ENCODE data around the gene PCDHGA1.

Gene PCDHGA1

DNA sequence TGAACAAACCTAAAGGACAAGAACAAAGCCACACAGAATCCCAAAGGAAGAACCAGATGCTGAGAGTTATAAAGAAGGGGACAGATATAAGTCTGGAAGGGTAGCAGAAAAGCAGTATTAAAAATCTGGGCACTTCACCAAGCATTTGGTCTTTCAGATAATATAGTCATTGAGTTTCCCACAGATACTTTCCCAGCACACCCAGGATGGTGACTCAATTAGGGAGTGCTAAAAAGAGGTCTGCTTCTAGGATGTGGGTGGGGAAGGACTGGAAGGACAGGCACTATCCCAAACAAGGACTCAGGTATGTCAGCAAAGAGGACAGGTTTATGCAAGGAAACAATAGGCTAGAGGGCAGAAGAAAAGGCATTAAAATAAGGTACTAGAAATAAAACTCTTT, 229.1 kb downstream of the PCDHGA1 start:
- Histone ChIP-seq H3K9ac (ENCODE audit: insufficient read length, low read depth) (no peak overlapping the region), H3K9me3 (ENCODE audit: insufficient read depth, low read length) (peaks cover 7% of the 10 kb centered on the region), H3K36me3 (ENCODE audit: insufficient read depth, insufficient read length, low read length) (peaks cover 48% of the 10 kb centered on the region), H3K27me3 (ENCODE audit: insufficient read depth, insufficient read length) (no peaks in the 10 kb centered on the region), H3K4me3 (ENCODE audit: insufficient read length, low read depth) (no peak overlapping the region), H3K4me1 (ENCODE audit: insufficient read depth, insufficient read length) (no peaks in the 10 kb centered on the region)
- no peak for DNase-seq (ENCODE audit: low read depth, low spot score)
- TF ChIP-seq SUZ12 (IDR thresholded peaks at IDR 0.05; ENCODE audit: extremely low read depth, insufficient read depth, insufficient read length) (no peak), ZNF274 (IDR thresholded peaks at IDR 0.05; ENCODE audit: low read depth, low read length) (no peak), YY1 (IDR thresholded peaks at IDR 0.05; ENCODE audit: insufficient read depth, insufficient read length) (no peak)

DNA sequence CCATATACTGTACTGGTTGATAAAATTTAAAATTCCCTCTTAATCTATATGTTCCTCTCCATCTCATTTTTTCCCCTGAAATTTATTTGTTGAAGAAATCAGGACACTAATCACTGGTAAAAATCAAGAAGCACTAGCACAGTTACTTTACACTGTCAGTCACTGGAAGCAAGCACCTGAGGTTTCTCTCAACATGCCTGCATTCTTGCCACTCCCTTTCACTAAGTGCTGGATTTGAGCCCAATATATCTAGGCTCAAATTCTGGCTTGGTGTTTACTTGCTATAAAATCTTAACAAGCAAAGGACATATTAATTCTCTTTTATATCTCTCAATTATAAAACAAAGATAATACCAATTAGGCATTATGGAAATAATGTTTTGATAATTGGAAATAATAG, 229.8 kb downstream of the PCDHGA1 start:
- H3K4me1 ChIP-seq (ENCODE audit: insufficient read depth, insufficient read length), result no peaks in the 10 kb centered on the region
- H3K36me3 ChIP-seq (ENCODE audit: insufficient read depth, insufficient read length, low read length), result peaks cover 51% of the 10 kb centered on the region
- H3K27me3 ChIP-seq (ENCODE audit: insufficient read depth, insufficient read length), result no peaks in the 10 kb centered on the region
- peaks cover 9% of the 10 kb centered on the region for H3K9me3 ChIP-seq (ENCODE audit: insufficient read depth, low read length)
- H3K4me3 ChIP-seq (ENCODE audit: insufficient read length, low read depth), result no peak overlapping the region
- no peak for TF ChIP-seq SUZ12 (IDR thresholded peaks at IDR 0.05; ENCODE audit: extremely low read depth, insufficient read depth, insufficient read length)
- TF ChIP-seq YY1 (IDR thresholded peaks at IDR 0.05; ENCODE audit: insufficient read depth, insufficient read length), result no peak
- no peak for TF ChIP-seq ZNF274 (IDR thresholded peaks at IDR 0.05; ENCODE audit: low read depth, low read length)
- no peak for DNase-seq (ENCODE audit: low read depth, low spot score)
- H3K9ac ChIP-seq (ENCODE audit: insufficient read length, low read depth), result no peak overlapping the region

- Histone ChIP-seq H3K9ac (ENCODE audit: insufficient read length, low read depth) (no peak overlapping the region), H3K36me3 (ENCODE audit: insufficient read depth, insufficient read length, low read length) (peaks cover 55% of the 10 kb centered on the region), H3K4me3 (ENCODE audit: insufficient read length, low read depth) (no peak overlapping the region), H3K27me3 (ENCODE audit: insufficient read depth, insufficient read length) (no peaks in the 10 kb centered on the region), H3K4me1 (ENCODE audit: insufficient read depth, insufficient read length) (no peaks in the 10 kb centered on the region), H3K9me3 (ENCODE audit: insufficient read depth, low read length) (peaks cover 9% of the 10 kb centered on the region)
- TF ChIP-seq YY1 (IDR thresholded peaks at IDR 0.05; ENCODE audit: insufficient read depth, insufficient read length) (peak; percentile 47), SUZ12 (IDR thresholded peaks at IDR 0.05; ENCODE audit: extremely low read depth, insufficient read depth, insufficient read length) (no peak)
- peak; percentile 88 for DNase-seq (ENCODE audit: low read depth, low spot score)
These were observed 230.6 kb downstream of the PCDHGA1 start for GRCh38 chr5:141560725-141561483.
